T-helper 1 cell treated with Interleukin-12 subunit alpha and Interleukin-12 subunit beta and Interleukin-4 antibody, amounts not matched to agents 30 ng/mL and 1 ng/mL, for 36 hours (primary cell): ENCODE measurements around the gene TRABD. TPM values are rescaled to one million over a fixed set of nuclear protein-coding genes. Genes with fewer than 3 reads are reported as not detected.
"Not testable (repeated sequence)": the region's sequence is repeated elsewhere in the genome, so short reads cannot be mapped to it uniquely, and the experiment has no call there.

Experiments
- intact Hi-C: fragments of 100-400 bp; cut with micrococcal nuclease; formaldehyde crosslinking; loops from one replicate; pipeline ENCODE4 v1.15.1; 2024
- total RNA-seq: library from RNA; stranded (reverse); gene quantifications from 2 replicates; pipeline ENCODE4 v1.2.3, GENCODE V29; 2022

Gene TRABD, protein sequence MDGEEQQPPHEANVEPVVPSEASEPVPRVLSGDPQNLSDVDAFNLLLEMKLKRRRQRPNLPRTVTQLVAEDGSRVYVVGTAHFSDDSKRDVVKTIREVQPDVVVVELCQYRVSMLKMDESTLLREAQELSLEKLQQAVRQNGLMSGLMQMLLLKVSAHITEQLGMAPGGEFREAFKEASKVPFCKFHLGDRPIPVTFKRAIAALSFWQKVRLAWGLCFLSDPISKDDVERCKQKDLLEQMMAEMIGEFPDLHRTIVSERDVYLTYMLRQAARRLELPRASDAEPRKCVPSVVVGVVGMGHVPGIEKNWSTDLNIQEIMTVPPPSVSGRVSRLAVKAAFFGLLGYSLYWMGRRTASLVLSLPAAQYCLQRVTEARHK
- 124 TPM in 2 replicates for total RNA-seq

DNA sequence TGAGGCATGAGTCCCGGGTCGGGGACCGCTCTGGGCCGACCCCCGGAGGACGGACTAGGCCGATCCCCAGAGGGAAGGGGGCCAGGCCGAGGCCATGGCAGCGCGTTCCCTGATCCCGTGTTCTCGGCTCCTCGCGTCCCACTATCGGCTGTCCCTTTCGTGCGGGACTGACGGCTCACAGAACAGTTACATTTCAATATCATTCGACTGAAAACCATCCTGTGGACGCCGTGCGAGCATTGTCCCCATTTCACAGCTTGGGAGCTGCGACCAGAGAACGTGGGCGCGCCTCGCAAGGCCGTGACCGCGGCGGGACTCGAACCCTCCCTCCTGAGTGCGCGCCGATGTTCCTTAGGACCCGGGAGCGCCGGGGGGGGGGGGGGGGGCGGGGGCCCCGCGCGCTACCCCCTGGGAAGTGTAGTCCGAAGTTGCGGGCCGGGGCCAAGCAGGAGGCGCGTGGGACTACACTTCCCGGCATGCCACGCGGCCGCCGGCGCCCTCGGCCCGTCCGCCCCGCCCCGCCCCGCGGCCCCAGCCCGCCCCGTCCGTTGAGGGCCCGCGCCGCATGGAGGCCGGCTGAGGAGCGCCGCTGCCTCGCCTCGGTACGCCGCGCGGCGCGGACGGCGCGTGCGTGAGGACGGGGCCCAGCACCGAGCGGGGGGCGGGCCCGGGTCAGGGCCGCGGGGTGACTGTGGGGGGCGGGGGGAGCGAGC, at the start of gene TRABD:
TSS of gene TRABD (plus strand) at position 539 of the 713 bp plus-strand sequence. CDS start 7,148 bp downstream, outside the sequence.
- intact Hi-C loops, result loop anchor here (2.0 to 5.0 kb wide), 3 partner anchors 15 to 348 kb away; partner anchors contain the start of gene SELENOO

DNA sequence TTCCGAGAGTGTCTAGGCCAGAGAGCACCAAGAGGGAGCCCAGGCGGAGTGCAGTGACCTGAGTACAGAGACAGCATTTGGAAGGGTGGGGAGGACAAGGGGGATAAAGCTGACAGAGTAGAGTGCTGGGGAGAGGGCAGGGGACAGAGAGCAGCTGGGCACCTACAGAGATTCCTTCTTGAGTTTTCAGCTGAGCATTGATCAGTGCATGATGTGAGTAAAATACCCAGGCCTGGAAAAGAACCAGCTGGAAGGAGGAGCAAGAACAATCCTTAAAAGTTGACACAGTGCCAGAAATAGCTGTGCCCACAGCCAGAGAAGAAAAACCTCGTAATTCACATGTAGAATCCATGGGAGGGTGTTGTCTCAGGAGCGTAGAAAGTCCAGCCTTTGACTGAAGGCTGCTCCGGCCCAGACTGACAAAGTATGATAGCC, 49.1 kb upstream of the TRABD start:
- intact Hi-C loops, result no loop called here

DNA sequence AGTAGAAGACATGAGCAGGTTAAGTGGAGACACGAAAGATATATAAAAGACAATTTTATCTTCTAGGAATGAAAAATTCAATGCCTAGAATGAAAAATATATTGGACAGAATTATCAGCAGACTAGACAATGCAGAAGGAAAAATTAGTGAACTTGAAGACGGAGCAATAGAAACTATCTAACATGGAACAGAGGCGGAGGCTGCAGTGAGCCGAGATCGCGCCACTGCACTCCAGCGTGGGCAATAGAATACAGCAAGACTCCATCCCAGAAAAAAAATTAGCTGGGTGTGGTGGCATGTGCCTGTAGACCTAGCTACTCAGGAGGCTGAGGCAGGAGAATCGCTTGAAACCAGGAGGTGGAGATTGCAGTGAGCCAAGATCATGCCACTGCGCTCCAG, 48.4 kb upstream of the TRABD start:
- intact Hi-C loops, result not testable (repeated sequence)

DNA sequence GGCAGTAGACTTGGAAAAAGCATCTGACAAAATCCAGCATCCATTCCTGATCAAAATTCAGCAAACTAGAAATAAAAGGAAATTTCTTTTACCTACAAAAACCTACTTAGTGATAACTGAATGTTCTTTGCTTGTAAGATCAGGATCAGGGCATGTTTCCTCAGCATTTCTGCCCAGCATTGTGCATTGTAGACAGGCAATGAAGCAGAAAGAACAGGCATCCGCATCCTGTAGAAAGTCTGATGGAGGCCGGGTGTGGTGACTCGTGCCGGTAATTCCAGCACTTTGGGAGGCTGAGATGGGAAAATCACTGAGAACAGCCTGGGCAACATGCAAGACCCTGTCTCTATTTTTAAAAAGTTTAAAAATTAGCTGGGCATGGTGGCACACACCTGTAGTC, 47.7 kb upstream of the TRABD start:
- intact Hi-C loops, result no loop called here

DNA sequence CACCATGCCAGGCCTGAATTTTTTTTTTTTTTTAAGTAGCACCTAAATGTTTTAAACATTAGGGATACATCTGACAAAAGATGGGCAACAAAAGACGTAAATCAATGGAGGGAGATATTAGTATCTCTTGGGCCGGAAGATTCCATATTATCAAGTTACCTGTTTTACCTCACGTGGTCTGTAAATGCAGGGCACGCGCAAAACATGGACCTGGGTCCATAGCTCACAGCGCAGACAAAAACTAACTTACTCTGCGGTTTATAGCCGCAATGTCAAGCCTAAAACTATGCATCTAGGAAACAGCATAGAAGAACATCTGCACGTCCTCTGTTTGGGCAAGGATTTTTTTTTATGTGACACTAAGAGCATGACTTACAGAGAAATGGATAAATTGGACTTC, 46.7 kb upstream of the TRABD start:
- intact Hi-C loops, result no loop called here

DNA sequence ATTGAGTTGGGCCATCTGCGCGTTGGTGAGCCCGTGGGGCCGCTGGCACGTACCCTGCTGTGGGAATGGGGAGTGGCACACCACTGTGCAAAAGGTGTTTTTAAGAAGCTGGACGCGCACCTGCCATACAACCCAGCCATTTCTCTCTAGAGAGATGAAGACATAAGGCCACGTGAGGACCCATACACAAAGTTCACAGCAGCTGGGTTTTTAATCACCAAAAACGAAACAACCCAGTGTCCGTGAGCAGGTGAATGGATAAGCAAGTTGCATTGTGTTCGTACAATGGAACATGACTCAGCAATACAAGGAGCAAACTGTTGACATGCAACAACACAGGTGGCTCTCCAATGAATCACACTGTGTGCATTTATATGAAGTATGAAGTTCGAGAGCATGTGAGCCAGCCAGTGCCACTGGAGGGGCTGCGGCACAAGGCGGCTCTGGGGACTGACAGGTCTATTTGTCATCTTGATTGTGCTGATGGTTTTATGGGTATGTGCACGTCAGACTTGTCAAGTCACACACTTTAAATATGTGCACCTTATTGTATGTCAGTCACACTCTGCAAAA, 45.8 kb upstream of the TRABD start:
- intact Hi-C loops, result no loop called here

DNA sequence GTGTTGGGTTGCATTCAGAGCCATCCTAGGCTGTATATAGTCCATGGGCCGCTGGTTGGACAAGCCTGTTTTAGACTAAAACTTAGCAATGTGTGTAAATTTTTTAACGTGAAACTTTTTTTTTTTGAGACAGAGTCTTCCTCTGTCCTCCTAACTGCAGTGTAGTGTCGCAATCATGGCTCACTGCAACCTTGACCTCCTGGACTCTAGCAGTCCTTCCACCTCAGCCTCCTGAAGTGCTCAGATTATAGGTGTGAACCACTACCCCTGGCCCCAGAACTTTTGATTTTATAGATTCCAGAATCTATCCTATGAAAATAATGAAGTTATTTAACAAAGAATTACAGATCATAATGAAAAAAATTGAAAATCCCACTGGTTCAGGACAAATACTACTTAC, 45.1 kb upstream of the TRABD start:
- intact Hi-C loops, result no loop called here

DNA sequence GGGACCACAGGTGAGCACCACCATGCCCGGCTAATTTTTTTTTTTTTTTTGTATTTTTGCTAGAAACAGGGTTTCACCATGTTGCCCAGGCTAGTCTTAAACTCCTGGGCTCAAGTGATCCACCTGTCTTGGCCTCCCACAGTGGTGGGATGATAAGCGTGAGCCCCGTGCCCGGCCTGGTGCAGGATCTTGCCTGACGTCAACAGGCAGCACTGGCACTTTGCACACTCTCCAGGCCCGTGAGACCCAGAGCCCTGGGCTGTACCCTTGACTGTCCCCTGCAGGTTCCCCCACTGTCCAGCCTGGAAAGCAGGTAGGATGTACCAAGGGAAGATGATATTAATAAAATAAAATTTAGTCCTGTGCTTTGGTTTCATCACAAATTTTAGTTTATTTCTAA, 44.3 kb upstream of the TRABD start:
- intact Hi-C loops, result no loop called here

DNA sequence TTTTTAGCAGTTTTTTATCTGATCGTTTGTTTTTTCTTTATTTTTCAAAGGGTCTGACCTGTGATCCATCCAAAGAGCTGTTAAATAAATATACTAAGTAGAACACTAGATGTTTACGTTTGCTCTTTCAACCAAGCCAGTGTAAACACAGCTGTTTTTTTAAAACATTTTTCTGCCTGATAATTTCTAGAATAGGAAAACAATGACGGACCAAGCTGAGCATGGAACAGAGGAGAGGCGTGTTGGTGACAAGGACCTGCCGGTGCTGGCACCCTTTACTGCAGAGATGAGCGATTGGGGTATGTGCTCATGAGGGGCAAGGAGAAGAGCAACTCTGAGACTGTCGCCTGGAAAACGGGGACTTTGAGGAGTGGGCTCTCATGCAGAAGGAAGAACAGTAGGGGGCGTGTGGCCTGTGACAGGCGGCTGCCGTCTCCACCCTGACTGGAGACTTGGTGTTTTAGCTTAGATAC, 43.8 kb upstream of the TRABD start:
- intact Hi-C loops, result no loop called here

DNA sequence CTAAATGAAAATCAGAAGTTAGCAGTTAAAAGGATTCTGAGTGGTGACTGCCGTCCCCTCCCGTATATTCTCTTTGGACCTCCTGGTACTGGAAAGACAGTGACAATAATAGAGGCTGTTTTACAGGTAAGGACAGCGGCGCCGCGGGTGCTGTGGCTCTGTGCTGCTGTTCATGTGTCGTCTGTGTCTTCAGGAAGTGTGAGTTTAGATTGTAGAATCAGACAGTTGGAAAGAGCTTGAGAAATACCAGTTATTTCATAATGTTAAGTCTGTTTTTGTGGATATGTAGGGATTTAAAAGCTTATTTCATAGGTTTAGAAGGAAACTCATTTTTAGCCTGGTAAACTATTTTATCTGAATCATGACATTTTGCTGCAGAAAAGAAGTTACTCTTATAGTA, 42.6 kb upstream of the TRABD start:
- intact Hi-C loops, result no loop called here

DNA sequence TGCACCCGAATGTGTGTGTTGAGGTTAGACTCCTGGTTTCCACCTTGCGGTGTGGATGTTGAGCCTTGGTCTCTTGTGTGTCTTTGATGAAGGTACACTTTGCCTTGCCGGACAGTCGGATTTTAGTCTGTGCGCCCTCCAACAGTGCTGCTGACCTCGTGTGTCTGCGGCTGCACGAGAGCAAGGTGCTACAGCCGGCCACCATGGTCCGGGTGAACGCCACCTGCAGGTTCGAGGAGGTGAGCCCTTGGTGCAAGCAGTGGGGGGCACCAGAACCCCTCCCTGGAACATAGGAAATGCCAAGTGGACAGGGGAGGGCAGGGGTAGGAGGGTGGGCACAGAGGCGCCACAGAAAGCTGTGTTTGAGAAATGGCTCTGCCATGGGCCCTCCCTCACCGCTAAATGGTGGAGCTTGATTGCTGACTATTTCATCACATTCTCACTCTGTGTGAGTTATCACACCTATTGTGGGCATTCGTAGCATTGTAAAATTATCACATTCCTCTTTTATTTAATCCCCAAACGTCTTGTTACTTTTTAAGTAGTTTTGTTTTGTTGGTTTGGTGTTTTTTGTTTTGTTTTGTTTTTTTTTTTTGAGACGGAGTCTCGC, 41.6 kb upstream of the TRABD start:
- intact Hi-C loops, result no loop called here

DNA sequence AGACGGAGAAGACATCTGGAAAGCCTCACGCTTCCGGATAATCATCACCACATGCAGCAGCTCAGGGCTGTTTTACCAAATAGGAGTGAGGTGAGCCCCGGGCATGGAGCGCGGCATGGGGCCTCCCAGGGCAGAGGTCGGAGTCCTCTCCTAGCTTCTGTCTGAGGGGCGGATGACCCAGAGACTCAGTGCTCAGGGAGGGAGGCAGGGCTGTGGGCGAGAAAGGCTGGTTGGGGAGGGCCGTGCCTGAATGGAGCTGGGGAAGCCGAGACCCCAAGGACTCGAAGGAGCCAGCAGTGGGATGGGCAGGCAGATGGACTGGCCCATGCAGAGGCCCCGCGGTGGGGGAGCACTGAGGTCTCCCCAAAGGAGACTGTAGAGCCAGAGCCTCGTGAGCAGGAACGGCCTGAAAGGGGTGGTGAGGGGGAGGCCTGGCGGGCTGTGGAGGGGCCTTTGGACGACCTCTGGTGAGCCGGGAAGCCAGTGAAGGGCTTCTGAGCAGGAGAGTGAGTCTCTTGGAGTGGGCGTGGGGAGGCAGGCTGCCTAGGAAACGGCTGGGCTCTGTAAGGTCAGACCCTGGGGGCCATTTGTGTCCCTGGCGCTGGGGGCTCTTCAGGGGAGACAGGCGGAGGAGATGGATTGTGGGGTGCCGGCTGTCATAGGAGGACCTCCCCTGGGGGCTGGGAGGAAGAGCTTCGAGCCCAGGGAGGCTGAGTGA, 39.8 kb upstream of the TRABD start:
- intact Hi-C loops, result loop anchor here (5.0 kb wide), 1 partner anchor 181 kb away; the partner anchor contains the start of gene DENND6B

DNA sequence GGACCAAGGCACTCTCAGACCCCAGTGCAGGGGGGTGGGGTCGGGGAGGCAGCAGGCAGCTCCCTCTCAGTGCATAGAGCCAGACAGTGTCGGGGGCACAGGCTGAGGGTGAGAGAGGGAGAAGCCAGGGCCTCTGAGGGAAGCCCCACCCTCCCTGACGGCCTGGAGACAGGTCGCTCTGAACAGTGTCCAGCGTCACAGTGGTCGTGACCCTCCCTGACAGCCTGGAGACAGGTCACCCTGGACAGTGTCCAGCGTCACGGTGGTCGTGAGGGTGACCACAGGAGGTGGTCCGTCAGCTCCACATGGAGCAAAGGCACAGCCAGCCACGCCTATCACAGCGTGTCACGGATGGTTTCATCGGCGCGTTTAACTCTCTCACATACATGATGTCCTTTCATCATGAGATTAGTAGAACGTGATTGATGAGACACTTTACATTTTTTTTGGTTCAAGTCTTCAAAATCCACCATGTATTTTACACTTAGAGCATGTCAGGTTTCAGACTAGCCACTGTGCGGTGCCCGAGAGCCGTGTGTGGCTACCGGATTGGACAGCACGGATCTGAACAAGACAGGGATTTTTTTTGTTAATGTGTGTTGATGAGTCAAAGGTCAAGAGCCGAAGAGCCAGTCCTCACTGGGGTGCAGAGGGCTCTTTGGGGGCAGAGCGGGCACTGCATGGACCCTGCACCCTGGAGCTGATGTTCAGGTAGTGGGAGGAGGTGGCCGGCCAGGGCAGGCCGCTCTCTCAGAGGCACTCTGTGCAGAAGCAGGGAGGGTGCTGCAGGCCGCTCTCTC, 39.1 kb upstream of the TRABD start:
- intact Hi-C loops, result loop anchor here (5.0 kb wide), 1 partner anchor 181 kb away; the partner anchor contains the start of gene DENND6B

DNA sequence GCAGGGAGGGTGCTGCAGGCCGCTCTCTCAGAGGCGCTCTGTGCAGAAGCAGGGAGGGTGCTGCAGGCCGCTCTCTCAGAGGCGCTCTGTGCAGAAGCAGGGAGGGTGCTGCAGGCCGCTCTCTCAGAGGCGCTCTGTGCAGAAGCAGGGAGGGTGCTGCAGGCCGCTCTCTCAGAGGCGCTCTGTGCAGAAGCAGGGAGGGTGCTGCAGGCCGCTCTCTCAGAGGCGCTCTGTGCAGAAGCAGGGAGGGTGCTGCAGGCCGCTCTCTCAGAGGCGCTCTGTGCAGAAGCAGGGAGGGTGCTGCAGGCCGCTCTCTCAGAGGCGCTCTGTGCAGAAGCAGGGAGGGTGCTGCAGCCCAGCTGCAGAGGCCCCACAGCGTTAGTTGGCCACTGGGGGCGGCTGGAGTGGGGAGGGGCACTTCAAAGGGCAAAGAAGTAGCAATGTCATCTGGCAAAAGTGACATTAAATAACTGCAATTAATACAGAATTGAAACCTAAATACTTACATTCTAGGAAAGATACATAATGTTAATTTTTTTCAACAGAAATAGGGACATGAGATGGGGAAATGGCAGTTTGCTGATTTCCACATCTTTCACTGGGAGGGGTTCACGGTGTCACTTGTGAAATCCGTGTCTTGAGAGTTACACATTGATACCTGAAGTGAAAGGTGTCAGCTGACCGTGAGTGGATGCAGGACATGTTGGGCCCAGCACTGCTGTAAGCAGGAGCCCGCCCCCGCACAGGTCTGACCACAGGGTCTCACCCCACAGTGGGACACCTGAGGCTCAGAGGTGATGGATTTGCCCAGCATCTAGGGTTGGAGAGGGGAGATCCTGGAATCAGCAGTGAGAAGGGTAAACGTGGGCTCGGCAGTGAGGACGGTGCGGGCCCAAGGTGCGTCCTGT, 38.2 kb upstream of the TRABD start:
- intact Hi-C loops, result loop anchor here (2.0 to 5.0 kb wide), 4 partner anchors 53 to 543 kb away; partner anchors contain the start of genes DENND6B and SELENOO

DNA sequence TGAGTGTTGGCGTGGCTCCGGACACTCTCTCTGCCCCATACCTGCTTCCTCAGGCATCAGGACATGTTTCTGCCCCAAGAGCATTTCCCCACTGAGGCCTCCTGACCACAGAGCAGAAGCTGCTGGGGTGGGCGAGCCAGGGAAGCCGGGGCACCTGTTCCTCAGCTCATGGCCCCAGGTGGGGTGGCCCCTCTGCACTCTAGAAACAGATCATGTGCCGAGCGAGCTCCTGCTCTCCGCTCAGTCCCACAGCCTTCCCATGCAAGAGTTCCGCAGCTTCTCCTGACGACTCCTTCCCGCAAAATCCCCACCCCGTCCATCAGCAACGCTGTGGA, 37.6 kb upstream of the TRABD start:
- intact Hi-C loops, result loop anchor here (2.0 to 5.0 kb wide), 4 partner anchors 53 to 543 kb away; partner anchors contain the start of genes DENND6B and SELENOO

DNA sequence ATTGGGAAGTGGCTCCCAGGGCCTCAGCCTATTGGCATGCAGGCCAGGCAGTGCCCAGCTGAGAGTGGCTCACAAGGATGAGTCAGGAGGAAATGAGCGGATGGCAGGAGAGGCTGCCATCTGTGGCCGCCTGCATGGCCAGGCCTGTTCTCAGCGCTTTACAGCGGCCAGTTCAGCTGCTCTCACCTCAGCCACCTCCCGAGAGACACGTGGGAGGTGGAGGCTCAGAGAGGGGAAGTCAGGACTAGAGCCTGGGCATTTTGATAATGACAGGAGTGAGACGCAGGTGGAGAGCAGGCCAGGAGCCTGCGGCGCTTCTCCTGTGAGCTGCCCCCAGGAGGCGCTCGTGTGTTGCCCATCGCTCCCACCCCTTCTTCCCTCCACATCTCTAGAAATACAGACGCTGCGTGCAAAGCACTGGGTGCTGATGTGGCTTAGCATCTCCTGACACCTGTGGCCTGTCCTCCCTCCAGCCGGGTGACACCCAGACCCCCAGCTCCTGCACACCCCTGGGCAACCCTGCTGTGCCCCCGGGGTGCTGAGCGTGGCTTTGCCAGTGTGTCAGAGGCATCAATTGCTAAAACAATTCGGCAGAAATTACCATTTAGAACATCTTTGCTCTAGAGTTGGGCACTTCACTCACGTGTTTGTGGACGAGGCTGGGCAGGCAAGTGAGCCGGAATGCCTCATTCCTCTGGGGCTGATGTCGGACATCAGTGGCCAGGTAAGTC, 36.6 kb upstream of the TRABD start:
- intact Hi-C loops, result loop anchor here (1.0 to 5.0 kb wide), 7 partner anchors 41 to 542 kb away; partner anchors contain the start of genes DENND6B and SELENOO

DNA sequence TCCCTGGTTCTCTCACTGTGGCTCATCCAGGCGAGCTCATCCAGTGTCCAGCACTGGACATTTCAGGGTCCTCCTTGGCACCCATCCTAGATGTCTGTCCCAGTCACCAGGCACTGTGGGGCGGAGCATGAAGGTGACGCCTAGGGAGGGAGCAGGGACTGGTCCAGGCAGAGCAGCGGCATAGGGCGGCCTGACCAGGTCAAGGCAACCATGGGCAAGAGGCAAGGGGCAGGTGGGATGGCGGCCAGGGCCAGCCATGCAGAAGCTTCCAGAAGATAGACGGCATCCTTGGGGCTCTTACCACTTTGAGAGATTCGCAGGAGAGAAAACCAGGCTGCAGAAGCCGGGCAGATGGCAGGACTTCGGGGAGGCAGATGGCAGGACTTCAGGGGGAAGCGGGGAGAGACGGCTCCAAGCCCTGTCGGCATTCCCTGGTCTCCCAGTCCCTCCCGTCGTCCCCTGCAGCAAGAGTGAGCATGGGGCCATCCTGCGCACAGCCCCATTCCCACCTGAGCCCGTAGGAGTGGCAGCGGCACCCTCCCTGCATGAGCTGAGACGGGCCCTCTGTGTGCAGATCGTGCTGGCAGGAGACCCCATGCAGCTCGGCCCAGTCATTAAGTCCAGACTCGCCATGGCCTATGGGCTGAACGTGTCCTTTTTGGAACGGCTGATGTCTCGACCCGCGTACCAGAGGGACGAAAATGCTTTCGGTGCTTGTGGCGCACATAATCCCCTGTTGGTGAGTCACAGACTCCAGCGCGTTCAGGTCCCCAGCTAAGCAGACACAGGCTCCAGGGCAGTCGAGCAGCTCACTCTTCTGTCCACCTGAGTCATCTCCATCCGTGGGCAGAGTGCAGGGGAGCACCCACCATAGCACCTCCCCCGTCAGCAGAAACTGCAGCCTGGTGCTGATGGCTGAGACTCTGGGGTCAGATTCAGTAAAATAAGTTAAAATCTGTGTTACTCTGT, 35.3 kb upstream of the TRABD start:
- intact Hi-C loops, result no loop called here
